Neural cell (in vitro differentiated cells): ENCODE results near the gene RAB1B.

ENCODE experiments used
- EP300 ChIP-seq: fragments of 450-650 bp; conservative IDR thresholded peaks from 2 replicates; pipeline ENCODE4 v1.6.1; 2014; ENCODE audit warnings: antibody characterized with exemption, mild to moderate bottlenecking, moderate library complexity; ENCODE audit not compliant: poor library complexity, severe bottlenecking
- POLR2AphosphoS5 ChIP-seq: IDR thresholded peaks from 2 replicates; pipeline ENCODE4 v1.6.1; 2012
- RAD21 ChIP-seq: fragments of 450-650 bp; conservative IDR thresholded peaks from 2 replicates; pipeline ENCODE4 v1.6.1; 2014; ENCODE audit warnings: antibody characterized with exemption, mild to moderate bottlenecking, moderate library complexity
- TAF1 ChIP-seq: IDR thresholded peaks from 2 replicates; pipeline ENCODE4 v1.6.1; 2012; ENCODE audit warnings: low read depth
- TF ChIP-seq, protein P1 (sequence below): fragments of 450-650 bp; IDR thresholded peaks from 2 replicates; pipeline ENCODE4 v1.5.1; 2014; ENCODE audit warnings: antibody characterized with exemption, mild to moderate bottlenecking, moderate library complexity; ENCODE audit not compliant: poor library complexity, severe bottlenecking
- TF ChIP-seq, protein P2 (sequence below): IDR thresholded peaks from 2 replicates; pipeline ENCODE4 v1.6.1; 2012; ENCODE audit warnings: borderline replicate concordance

DNA sequence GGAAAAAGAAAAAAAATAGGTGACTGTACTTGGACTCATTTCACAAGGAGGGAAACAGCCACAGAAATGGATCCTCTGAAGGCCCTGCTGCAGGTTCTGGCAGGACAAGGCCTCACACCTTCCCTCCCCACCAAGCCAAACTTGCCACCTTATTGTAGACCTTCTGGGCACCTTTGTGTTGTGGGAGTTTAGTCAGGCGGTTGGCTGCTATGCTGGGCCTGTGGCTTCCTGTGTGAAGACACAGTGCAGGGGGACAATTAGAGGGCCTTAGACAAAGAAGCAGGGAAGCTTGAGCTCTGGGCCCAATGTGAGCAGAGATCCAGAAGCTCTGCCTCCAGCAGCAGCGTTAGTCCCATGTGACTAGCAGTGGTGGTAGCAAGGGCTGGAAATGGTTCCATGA, 4.2 kb downstream of the RAB1B start:
- TF ChIP-seq, protein P1, sequence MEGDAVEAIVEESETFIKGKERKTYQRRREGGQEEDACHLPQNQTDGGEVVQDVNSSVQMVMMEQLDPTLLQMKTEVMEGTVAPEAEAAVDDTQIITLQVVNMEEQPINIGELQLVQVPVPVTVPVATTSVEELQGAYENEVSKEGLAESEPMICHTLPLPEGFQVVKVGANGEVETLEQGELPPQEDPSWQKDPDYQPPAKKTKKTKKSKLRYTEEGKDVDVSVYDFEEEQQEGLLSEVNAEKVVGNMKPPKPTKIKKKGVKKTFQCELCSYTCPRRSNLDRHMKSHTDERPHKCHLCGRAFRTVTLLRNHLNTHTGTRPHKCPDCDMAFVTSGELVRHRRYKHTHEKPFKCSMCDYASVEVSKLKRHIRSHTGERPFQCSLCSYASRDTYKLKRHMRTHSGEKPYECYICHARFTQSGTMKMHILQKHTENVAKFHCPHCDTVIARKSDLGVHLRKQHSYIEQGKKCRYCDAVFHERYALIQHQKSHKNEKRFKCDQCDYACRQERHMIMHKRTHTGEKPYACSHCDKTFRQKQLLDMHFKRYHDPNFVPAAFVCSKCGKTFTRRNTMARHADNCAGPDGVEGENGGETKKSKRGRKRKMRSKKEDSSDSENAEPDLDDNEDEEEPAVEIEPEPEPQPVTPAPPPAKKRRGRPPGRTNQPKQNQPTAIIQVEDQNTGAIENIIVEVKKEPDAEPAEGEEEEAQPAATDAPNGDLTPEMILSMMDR = no peak
- TF ChIP-seq POLR2AphosphoS5 (no peak), RAD21 (no peak), EP300 (no peak), TAF1 (no peak)
- TF ChIP-seq, protein P2, sequence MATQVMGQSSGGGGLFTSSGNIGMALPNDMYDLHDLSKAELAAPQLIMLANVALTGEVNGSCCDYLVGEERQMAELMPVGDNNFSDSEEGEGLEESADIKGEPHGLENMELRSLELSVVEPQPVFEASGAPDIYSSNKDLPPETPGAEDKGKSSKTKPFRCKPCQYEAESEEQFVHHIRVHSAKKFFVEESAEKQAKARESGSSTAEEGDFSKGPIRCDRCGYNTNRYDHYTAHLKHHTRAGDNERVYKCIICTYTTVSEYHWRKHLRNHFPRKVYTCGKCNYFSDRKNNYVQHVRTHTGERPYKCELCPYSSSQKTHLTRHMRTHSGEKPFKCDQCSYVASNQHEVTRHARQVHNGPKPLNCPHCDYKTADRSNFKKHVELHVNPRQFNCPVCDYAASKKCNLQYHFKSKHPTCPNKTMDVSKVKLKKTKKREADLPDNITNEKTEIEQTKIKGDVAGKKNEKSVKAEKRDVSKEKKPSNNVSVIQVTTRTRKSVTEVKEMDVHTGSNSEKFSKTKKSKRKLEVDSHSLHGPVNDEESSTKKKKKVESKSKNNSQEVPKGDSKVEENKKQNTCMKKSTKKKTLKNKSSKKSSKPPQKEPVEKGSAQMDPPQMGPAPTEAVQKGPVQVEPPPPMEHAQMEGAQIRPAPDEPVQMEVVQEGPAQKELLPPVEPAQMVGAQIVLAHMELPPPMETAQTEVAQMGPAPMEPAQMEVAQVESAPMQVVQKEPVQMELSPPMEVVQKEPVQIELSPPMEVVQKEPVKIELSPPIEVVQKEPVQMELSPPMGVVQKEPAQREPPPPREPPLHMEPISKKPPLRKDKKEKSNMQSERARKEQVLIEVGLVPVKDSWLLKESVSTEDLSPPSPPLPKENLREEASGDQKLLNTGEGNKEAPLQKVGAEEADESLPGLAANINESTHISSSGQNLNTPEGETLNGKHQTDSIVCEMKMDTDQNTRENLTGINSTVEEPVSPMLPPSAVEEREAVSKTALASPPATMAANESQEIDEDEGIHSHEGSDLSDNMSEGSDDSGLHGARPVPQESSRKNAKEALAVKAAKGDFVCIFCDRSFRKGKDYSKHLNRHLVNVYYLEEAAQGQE = no peak
